Activated CD8-positive, alpha-beta T cell treated with anti-CD3 and anti-CD28 coated beads for 36 hours (primary cell): ENCODE data around the gene BCAS4. TPM values are rescaled to one million over a fixed set of nuclear protein-coding genes. Genes with fewer than 3 reads are reported as not detected.

Experiments
- ATAC-seq: fragments of 200-7000 bp; cut with Tn5 transposase; one replicate; pipeline ENCODE4 v1.10.0; 2021; ENCODE audit warnings: mild to moderate bottlenecking, moderate library complexity
- CTCF ChIA-PET: fragments of 350-600 bp; sonication (Branson Sonifier 250); formaldehyde crosslinking; loops from one replicate; lab custom pipeline; 2021; ENCODE audit warnings: antibody characterized with exemption; lab: Charles Lee
- POLR2A ChIA-PET: fragments of 350-600 bp; sonication (Branson Sonifier 250); formaldehyde crosslinking; loops from one replicate; lab custom pipeline; 2021; ENCODE audit warnings: antibody characterized with exemption; lab: Charles Lee
- DNase-seq: peaks from one replicate; pipeline ENCODE4 v3.0.0-alpha.2; 2020
- H3K27ac Mint-ChIP-seq: one replicate; pipeline ENCODE4 v1.8.0; 2021; ENCODE audit warnings: mild to moderate bottlenecking, mixed read lengths
- H3K27me3 Mint-ChIP-seq: one replicate; pipeline ENCODE4 v1.8.0; 2021; ENCODE audit warnings: mixed read lengths
- H3K36me3 Mint-ChIP-seq: one replicate; pipeline ENCODE4 v1.8.0; 2021; ENCODE audit warnings: low read depth, mixed read lengths
- H3K4me1 Mint-ChIP-seq: one replicate; pipeline ENCODE4 v1.8.0; 2021; ENCODE audit warnings: low read depth, mixed read lengths
- H3K4me3 Mint-ChIP-seq: one replicate; pipeline ENCODE4 v1.8.0; 2021; ENCODE audit warnings: mild to moderate bottlenecking, moderate library complexity, mixed read lengths
- H3K9me3 Mint-ChIP-seq: one replicate; pipeline ENCODE4 v1.8.0; 2021; ENCODE audit warnings: mixed read lengths
- intact Hi-C: fragments of 100-400 bp; cut with micrococcal nuclease; formaldehyde crosslinking; loops from one replicate; pipeline ENCODE4 v1.10.0; 2022
- total RNA-seq, 2 experiments: library from RNA; stranded (reverse); gene quantifications; one replicate each; pipeline ENCODE4 v1.2.3, GENCODE V29; 2021
- TF ChIP-seq, protein P1 (sequence below): fragments of 200-600 bp; IDR thresholded peaks from one replicate; pipeline ENCODE4 v1.8.0; 2022; ENCODE audit warnings: antibody characterized with exemption, mild to moderate bottlenecking

Gene BCAS4
- total RNA-seq, 2 experiments from 2014 or later, result 27.3 to 31.7 TPM

DNA sequence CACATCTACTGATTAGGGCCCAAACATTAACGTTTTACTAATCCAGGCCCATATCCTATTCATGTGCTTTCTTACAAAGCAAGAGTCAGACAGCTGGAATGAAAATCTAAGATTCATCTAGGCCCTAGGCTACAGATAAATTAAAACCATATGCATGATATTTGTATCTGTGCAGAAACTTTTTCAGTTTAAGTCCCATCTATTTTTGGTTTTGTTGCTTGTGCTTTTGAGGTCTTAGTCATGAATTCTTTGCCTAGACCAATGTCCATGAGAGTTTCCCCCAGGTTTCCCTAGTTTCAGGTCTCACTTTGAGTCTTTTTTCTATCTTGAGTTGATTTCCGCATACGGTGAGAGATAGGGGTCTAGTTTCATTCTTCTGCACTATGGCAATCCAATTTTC, 116.2 kb downstream of the BCAS4 start:
- no peaks in the 10 kb centered on the region for H3K27me3 Mint-ChIP-seq
- H3K9me3 Mint-ChIP-seq, result no peaks in the 10 kb centered on the region
- intact Hi-C loops, result no loop called here
- TF ChIP-seq, protein P1, sequence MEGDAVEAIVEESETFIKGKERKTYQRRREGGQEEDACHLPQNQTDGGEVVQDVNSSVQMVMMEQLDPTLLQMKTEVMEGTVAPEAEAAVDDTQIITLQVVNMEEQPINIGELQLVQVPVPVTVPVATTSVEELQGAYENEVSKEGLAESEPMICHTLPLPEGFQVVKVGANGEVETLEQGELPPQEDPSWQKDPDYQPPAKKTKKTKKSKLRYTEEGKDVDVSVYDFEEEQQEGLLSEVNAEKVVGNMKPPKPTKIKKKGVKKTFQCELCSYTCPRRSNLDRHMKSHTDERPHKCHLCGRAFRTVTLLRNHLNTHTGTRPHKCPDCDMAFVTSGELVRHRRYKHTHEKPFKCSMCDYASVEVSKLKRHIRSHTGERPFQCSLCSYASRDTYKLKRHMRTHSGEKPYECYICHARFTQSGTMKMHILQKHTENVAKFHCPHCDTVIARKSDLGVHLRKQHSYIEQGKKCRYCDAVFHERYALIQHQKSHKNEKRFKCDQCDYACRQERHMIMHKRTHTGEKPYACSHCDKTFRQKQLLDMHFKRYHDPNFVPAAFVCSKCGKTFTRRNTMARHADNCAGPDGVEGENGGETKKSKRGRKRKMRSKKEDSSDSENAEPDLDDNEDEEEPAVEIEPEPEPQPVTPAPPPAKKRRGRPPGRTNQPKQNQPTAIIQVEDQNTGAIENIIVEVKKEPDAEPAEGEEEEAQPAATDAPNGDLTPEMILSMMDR, result no peak
- H3K27ac Mint-ChIP-seq, result peak overlapping the region; percentile 75
- H3K4me3 Mint-ChIP-seq, result no peak overlapping the region
- no peak for DNase-seq
- ChIA-PET POLR2A (interaction anchor here (1.0 to 1.7 kb wide), 5 partner anchors 12 to 120 kb away, joined by 3 to 7 read pairs (median 3); partner anchors contain the start of gene BCAS4), CTCF (interaction anchor here (1.3 to 2.5 kb wide), 3 partner anchors 18 to 285 kb away, joined by 3 to 10 read pairs (median 5); partner anchors contain the start of gene BCAS4)
- peaks cover 66% of the 10 kb centered on the region for H3K4me1 Mint-ChIP-seq
- peaks cover 46% of the 10 kb centered on the region for H3K36me3 Mint-ChIP-seq
- ATAC-seq, result no peak

DNA sequence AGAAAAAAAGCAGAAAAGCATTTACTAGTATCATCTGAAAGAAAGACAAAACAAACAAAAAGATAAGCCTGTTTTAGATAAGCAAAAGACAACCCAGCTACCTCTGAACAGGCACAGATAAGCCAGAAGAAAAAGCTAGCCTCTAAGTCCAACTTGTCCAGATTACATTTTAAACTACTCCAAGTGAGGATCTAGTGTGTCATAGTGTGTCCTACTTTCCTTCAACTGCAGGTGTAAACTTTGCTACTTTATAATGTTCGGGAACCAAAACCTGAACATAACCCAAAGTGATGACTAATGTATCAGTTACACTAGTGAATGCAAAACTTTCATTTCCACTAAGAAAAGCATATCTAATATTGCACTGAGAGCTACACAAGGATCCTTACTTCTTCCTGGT, 116.9 kb downstream of the BCAS4 start:
- Mint-ChIP-seq H3K27me3 (no peaks in the 10 kb centered on the region), H3K4me1 (peaks cover 68% of the 10 kb centered on the region), H3K9me3 (no peaks in the 10 kb centered on the region), H3K4me3 (no peak overlapping the region), H3K36me3 (peaks cover 48% of the 10 kb centered on the region), H3K27ac (peak overlapping the region; percentile 75)
- intact Hi-C loops, result no loop called here
- TF ChIP-seq, protein P1, result no peak
- CTCF ChIA-PET, result interaction anchor here (1.0 to 2.5 kb wide), 4 partner anchors 16 to 286 kb away, joined by 3 to 10 read pairs (median 4); partner anchors contain the start of gene BCAS4
- ATAC-seq (peak; percentile 45), DNase-seq (no peak)
- POLR2A ChIA-PET, result interaction anchor here (1.0 to 1.7 kb wide), 6 partner anchors 12 to 121 kb away, joined by 3 to 7 read pairs (median 4); partner anchors contain the start of gene BCAS4

DNA sequence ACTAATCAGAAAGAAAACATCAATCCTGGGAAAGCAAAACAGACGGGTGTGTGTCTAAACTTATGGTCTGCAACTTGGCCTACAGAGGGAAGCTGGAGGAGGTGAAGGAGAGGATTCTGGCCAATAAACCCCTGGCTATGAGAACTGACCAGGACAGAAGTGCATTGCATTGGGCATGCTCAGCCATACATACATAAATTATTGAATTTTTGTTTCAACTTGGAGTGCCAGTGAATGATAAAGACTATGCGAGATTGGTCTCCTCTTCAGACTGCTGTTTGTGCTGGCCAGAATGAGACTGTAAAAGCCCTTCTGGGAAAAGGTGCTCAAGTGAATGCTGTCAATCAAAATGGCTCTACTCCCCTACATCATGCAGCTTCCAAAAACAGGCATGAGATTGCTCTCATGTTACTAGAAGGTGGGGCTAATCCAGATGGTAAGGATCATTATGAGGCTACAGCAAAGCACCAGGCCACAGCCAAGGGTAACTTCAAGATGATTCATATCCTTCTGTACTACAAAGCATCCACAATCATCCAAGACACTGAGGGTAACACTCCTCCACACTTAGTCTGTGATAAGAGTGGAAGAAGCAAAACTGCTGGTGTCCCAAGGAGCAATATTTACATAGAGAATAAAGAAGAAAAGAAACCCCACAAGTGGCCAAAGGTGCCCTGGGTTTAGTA, 119.0 kb downstream of the BCAS4 start:
- Mint-ChIP-seq H3K27ac (peak overlapping the region; percentile 17), H3K9me3 (no peaks in the 10 kb centered on the region), H3K4me3 (no peak overlapping the region), H3K36me3 (peaks cover 41% of the 10 kb centered on the region), H3K27me3 (no peaks in the 10 kb centered on the region), H3K4me1 (peaks cover 83% of the 10 kb centered on the region)
- ChIA-PET CTCF (interaction anchor here (1.6 to 5.7 kb wide), 3 partner anchors 11 to 119 kb away, joined by 6 to 55 read pairs (median 17); partner anchors contain the start of genes ADNP and BCAS4), POLR2A (interaction anchor here (1.2 to 4.2 kb wide), 5 partner anchors 10 to 119 kb away, joined by 3 to 30 read pairs (median 6); partner anchors contain the start of genes ADNP, BCAS4, DPM1 and MOCS3)
- DNase-seq (peak; percentile 60), ATAC-seq (peak; percentile 96)
- intact Hi-C loops, result no loop called here
- TF ChIP-seq, protein P1, result no peak

DNA sequence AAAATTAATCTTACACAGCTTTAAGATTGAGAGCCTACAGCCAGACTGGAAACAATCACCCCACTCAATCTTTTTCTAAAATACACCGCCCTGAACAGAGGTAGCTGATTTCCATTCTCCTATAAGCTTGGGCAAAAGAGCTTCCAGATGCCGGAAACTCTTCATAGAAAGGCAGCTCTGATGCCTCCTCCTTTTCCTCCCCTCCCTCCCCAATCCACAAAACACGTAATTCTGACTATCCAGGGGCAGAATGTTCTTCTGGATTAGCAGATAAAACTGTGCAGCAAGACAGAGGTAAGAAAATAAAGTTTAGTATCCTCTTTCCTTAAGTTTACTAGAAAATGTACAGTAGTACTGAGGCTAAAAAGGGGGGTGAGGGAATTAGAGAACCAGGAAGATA, 120.6 kb downstream of the BCAS4 start:
- Mint-ChIP-seq H3K4me3 (no peak overlapping the region), H3K4me1 (peaks cover 81% of the 10 kb centered on the region), H3K36me3 (peaks cover 39% of the 10 kb centered on the region), H3K9me3 (no peaks in the 10 kb centered on the region), H3K27me3 (no peaks in the 10 kb centered on the region), H3K27ac (peak overlapping the region; percentile 58)
- POLR2A ChIA-PET, result interaction anchor here (3.9 to 4.2 kb wide), 2 partner anchors 10 to 15 kb away, joined by 17 to 30 read pairs; partner anchors contain the start of gene ADNP
- TF ChIP-seq, protein P1, result no peak
- ATAC-seq (no peak), DNase-seq (no peak)
- intact Hi-C loops, result no loop called here
- CTCF ChIA-PET, result interaction anchor here (0.7 to 5.7 kb wide), 5 partner anchors 9 to 125 kb away, joined by 3 to 55 read pairs (median 6); partner anchors contain the start of genes ADNP and BCAS4
